Astrocyte (in vitro differentiated cells and primary cell): ENCODE results near the gene MICAL3. TPM values are rescaled to one million over a fixed set of nuclear protein-coding genes. Genes with fewer than 3 reads are reported as not detected.
A peak's percentile ranks its signal among the peaks of the same experiment; 100 is the strongest.

Source experiments
- DNase-seq: peaks from one replicate; pipeline ENCODE4 v3.0.0-alpha.2; 2010; ENCODE audit warnings: low read depth
- FAIRE-seq: peaks from 2 replicates; lab custom pipeline; 2011; peaks lifted over from hg19 to GRCh38; lab: Jason Lieb, UNC
- H2AFZ ChIP-seq: 2 replicates; pipeline ENCODE4 v1.6.0; 2012; ENCODE audit warnings: low read depth, low read length, inconsistent platforms
- H3K27ac ChIP-seq: 2 replicates; pipeline ENCODE4 v1.5.1; 2011; ENCODE audit warnings: low read depth, low read length, inconsistent platforms
- H3K27me3 ChIP-seq: 2 replicates; pipeline ENCODE4 v1.6.0; 2011; ENCODE audit warnings: low read length, inconsistent platforms; ENCODE audit not compliant: insufficient read depth
- H3K36me3 ChIP-seq: 2 replicates; pipeline ENCODE4 v1.5.1; 2011; ENCODE audit warnings: low read length, inconsistent platforms; ENCODE audit not compliant: insufficient read depth
- H3K4me1 ChIP-seq: 2 replicates; pipeline ENCODE4 v1.5.1; 2011; ENCODE audit warnings: low read length, inconsistent platforms; ENCODE audit not compliant: insufficient read depth
- H3K4me2 ChIP-seq: 2 replicates; pipeline ENCODE4 v1.6.0; 2012; ENCODE audit warnings: low read length, inconsistent platforms
- H3K4me3 ChIP-seq: 2 replicates; pipeline ENCODE4 v1.5.1; 2011; ENCODE audit warnings: low read depth, mild to moderate bottlenecking, low read length, inconsistent platforms; ENCODE audit not compliant: insufficient read depth
- H3K79me2 ChIP-seq: 2 replicates; pipeline ENCODE4 v1.6.0; 2012; ENCODE audit warnings: mild to moderate bottlenecking, low read length, inconsistent platforms; ENCODE audit not compliant: insufficient read depth
- H3K9ac ChIP-seq: 2 replicates; pipeline ENCODE4 v1.6.0; 2012; ENCODE audit warnings: mild to moderate bottlenecking, low read length, inconsistent platforms
- H3K9me3 ChIP-seq: 2 replicates; pipeline ENCODE4 v1.5.1; 2012; ENCODE audit warnings: low read depth, mild to moderate bottlenecking, low read length, inconsistent platforms; ENCODE audit not compliant: insufficient read depth
- H4K20me1 ChIP-seq: 2 replicates; pipeline ENCODE4 v1.6.0; 2012; ENCODE audit warnings: low read length, inconsistent platforms; ENCODE audit not compliant: insufficient read depth
- H3K27ac Mint-ChIP-seq: one replicate; pipeline ENCODE4 v1.8.0; 2021; ENCODE audit warnings: mild to moderate bottlenecking, mixed read lengths; ENCODE audit not compliant: unreplicated experiment
- H3K27me3 Mint-ChIP-seq: one replicate; pipeline ENCODE4 v1.8.0; 2021; ENCODE audit warnings: low read depth, mixed read lengths; ENCODE audit not compliant: unreplicated experiment
- H3K36me3 Mint-ChIP-seq: one replicate; pipeline ENCODE4 v1.8.0; 2021; ENCODE audit warnings: low read depth, mixed read lengths; ENCODE audit not compliant: unreplicated experiment
- H3K4me1 Mint-ChIP-seq: one replicate; pipeline ENCODE4 v1.8.0; 2021; ENCODE audit warnings: low read depth, mixed read lengths; ENCODE audit not compliant: unreplicated experiment
- H3K4me3 Mint-ChIP-seq: one replicate; pipeline ENCODE4 v1.8.0; 2021; ENCODE audit warnings: mild to moderate bottlenecking, moderate library complexity, mixed read lengths; ENCODE audit not compliant: unreplicated experiment
- H3K9me3 Mint-ChIP-seq: one replicate; pipeline ENCODE4 v1.8.0; 2021; ENCODE audit warnings: mild to moderate bottlenecking, mixed read lengths; ENCODE audit not compliant: unreplicated experiment
- EZH2 ChIP-seq: IDR thresholded peaks from 2 replicates; pipeline ENCODE4 v1.6.1; 2012; ENCODE audit warnings: mild to moderate bottlenecking, low read length, inconsistent platforms; ENCODE audit not compliant: insufficient read depth
- total RNA-seq: library from RNA; stranded (reverse); gene quantifications from 2 replicates; pipeline ENCODE4 v1.2.1, GENCODE V29; 2021
- TF ChIP-seq, protein P1 (sequence below): IDR thresholded peaks from 2 replicates; pipeline ENCODE4 v1.5.1; 2011; ENCODE audit warnings: low read depth, mild to moderate bottlenecking, inconsistent platforms, low read length, moderate library complexity; ENCODE audit not compliant: insufficient read depth

MICAL3 gene
- total RNA-seq, 1 donor from 2014 or later = 113 TPM

DNA sequence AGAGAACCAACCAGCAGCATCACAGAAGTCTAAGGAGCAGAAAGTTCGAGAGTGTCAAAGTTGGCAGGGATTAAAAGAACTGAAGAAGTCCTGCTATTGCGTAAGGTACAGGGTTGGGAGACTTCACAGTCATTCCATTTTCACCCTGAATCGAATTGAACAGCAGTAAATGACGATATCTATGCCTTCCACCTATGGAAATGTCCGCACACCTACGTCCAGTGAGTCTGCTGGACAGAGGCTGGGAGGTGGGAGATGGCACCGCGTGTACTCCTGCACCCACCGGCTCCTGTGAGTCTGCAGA lies 116.7 kb downstream of the MICAL3 start:
- H4K20me1 ChIP-seq = peaks cover 85% of the 10 kb centered on the region
- no peaks in the 10 kb centered on the region for H3K9me3 ChIP-seq
- H3K4me3 Mint-ChIP-seq = no peak overlapping the region
- no peaks in the 10 kb centered on the region for H3K27me3 Mint-ChIP-seq
- no peak overlapping the region for H2AFZ ChIP-seq
- TF ChIP-seq EZH2 = no peak
- TF ChIP-seq, protein P1, sequence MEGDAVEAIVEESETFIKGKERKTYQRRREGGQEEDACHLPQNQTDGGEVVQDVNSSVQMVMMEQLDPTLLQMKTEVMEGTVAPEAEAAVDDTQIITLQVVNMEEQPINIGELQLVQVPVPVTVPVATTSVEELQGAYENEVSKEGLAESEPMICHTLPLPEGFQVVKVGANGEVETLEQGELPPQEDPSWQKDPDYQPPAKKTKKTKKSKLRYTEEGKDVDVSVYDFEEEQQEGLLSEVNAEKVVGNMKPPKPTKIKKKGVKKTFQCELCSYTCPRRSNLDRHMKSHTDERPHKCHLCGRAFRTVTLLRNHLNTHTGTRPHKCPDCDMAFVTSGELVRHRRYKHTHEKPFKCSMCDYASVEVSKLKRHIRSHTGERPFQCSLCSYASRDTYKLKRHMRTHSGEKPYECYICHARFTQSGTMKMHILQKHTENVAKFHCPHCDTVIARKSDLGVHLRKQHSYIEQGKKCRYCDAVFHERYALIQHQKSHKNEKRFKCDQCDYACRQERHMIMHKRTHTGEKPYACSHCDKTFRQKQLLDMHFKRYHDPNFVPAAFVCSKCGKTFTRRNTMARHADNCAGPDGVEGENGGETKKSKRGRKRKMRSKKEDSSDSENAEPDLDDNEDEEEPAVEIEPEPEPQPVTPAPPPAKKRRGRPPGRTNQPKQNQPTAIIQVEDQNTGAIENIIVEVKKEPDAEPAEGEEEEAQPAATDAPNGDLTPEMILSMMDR = no peak
- peaks cover 36% of the 10 kb centered on the region for H3K36me3 Mint-ChIP-seq
- H3K4me1 Mint-ChIP-seq = peaks cover 32% of the 10 kb centered on the region
- no peak overlapping the region for H3K27ac ChIP-seq
- H3K9ac ChIP-seq = no peak overlapping the region
- peak overlapping the region; percentile 20 for H3K27ac Mint-ChIP-seq
- H3K9me3 Mint-ChIP-seq = no peaks in the 10 kb centered on the region
- no peaks in the 10 kb centered on the region for H3K27me3 ChIP-seq
- peaks cover 23% of the 10 kb centered on the region for H3K4me1 ChIP-seq
- no peak overlapping the region for H3K4me3 ChIP-seq
- DNase-seq (no peak), FAIRE-seq (no peak)
- H3K4me2 ChIP-seq = no peak overlapping the region
- peaks cover 72% of the 10 kb centered on the region for H3K79me2 ChIP-seq
- peaks cover 12% of the 10 kb centered on the region for H3K36me3 ChIP-seq

DNA sequence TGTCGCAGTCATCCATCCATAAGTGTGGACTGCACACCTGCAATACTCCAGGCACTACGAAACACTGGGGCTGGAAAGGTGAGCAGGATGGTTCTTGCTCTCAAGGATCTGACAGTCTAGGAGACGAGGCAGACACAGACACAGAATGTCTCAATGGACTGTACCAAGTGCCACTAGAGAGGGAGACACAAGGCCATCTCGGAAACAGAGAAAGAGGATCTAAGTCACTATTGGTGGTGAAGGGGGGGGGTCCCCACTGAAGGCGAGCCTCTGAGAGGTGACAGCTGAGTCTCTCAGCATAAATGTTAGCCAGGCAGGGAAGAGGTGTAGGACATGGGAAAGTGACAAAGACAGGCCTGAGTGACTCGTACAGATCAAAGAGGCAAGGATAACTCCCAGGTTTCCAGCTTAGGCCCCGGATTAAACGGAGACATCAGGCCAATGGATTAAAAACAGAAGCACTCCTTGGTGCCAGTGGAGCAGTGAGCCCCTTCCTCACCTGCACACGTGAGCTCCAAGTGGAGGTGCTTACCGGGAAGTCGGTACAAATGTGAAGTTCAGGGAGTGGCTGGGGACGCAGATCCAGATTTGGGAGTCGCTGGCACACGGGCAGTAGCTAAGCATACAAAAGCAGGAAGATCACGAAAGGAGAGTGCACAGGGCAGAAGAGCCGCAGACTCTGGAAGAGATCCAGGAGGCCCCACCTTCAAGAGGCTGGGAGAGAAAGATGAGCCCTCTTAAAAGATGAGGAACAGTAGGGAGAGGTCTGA lies 117.2 kb downstream of the MICAL3 start:
- no peak overlapping the region for H3K27ac Mint-ChIP-seq
- H3K36me3 Mint-ChIP-seq = peaks cover 36% of the 10 kb centered on the region
- H3K9ac ChIP-seq = no peak overlapping the region
- H3K4me3 ChIP-seq = no peak overlapping the region
- H3K27ac ChIP-seq = no peak overlapping the region
- peaks cover 87% of the 10 kb centered on the region for H4K20me1 ChIP-seq
- H3K9me3 Mint-ChIP-seq = no peaks in the 10 kb centered on the region
- DNase-seq (no peak), FAIRE-seq (no peak)
- no peak for TF ChIP-seq EZH2
- TF ChIP-seq, protein P1 = no peak
- H3K36me3 ChIP-seq = peaks cover 12% of the 10 kb centered on the region
- H3K4me1 ChIP-seq = peaks cover 23% of the 10 kb centered on the region
- H3K4me2 ChIP-seq = no peak overlapping the region
- H3K4me1 Mint-ChIP-seq = peaks cover 30% of the 10 kb centered on the region
- H3K79me2 ChIP-seq = peaks cover 68% of the 10 kb centered on the region
- H2AFZ ChIP-seq = no peak overlapping the region
- H3K27me3 ChIP-seq = no peaks in the 10 kb centered on the region
- no peaks in the 10 kb centered on the region for H3K27me3 Mint-ChIP-seq
- H3K9me3 ChIP-seq = no peaks in the 10 kb centered on the region
- H3K4me3 Mint-ChIP-seq = no peak overlapping the region

DNA sequence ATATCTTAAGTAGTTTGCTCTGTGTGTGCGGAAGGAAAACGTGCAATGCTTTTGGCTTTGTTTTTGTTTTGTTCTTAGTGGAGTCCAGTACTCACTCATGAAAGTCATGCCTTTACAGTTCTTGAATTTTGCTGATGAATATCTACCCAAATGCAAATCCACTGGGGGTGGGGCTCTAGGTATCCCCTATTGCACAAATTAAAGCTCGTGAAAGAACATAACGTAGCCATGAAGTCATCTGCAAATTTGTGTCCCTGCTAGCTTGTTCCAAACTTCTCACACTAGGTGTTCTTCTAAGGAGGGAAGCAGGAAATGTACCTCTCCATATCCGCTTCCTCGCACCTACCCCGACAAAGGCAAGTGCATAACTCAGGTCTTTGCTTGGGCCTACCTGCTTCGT lies 118.9 kb downstream of the MICAL3 start:
- Mint-ChIP-seq H3K36me3 (peaks cover 38% of the 10 kb centered on the region), H3K27ac (peak overlapping the region; percentile 58), H3K27me3 (no peaks in the 10 kb centered on the region), H3K4me3 (no peak overlapping the region), H3K4me1 (peaks cover 21% of the 10 kb centered on the region), H3K9me3 (no peaks in the 10 kb centered on the region)
- Histone ChIP-seq H3K4me3 (no peak overlapping the region), H3K9ac (no peak overlapping the region), H3K36me3 (peaks cover 12% of the 10 kb centered on the region), H3K4me2 (no peak overlapping the region), H2AFZ (no peak overlapping the region), H3K4me1 (peaks cover 11% of the 10 kb centered on the region), H3K27me3 (no peaks in the 10 kb centered on the region), H3K9me3 (no peaks in the 10 kb centered on the region), H4K20me1 (peaks cover 77% of the 10 kb centered on the region), H3K27ac (no peak overlapping the region), H3K79me2 (peaks cover 60% of the 10 kb centered on the region)
- TF ChIP-seq, protein P1 = no peak
- TF ChIP-seq EZH2 = no peak
- FAIRE-seq = no peak
- no peak for DNase-seq
